ENCODE results near the gene ITGA6. TPM values are rescaled to one million over a fixed set of nuclear protein-coding genes. Genes with fewer than 3 reads are reported as not detected.

ITGA6 gene
- total RNA-seq, 1 experiment from 2014 or later = 75.9 TPM

GRCh38 chr2:172555272-172555521 lies 127.8 kb downstream of the ITGA6 start:
- BruUV-seq (replicated peaks) = no TSS peak
- DNase-seq (ENCODE audit: low read depth, low spot score) (no peak), ATAC-seq (no peak)
- Histone ChIP-seq H3K36me3 (ENCODE audit: control insufficient read depth, insufficient read depth, low read length) (no peaks in the 10 kb centered on the region; the same call in 1 of the 2 replicates), H3K27me3 (ENCODE audit: control insufficient read depth, insufficient read depth, low read length) (no peaks in the 10 kb centered on the region), H3K4me1 (ENCODE audit: control insufficient read depth, insufficient read depth, low read length) (peaks cover 23% of the 10 kb centered on the region), H3K27ac (ENCODE audit: low read length) (peak overlapping the region; percentile 87), H3K4me3 (ENCODE audit: low read depth in 2 of 2, low read length in 2 of 2) (peak overlapping the region; percentile 85 to 91), H3K9me3 (ENCODE audit: control insufficient read depth, insufficient read depth, low read depth, low read length) (no peaks in the 10 kb centered on the region)
- in situ Hi-C loops (cut with HindIII; ENCODE audit: low pct_unique_long_range_greater_than_20kb, low sequenced_read_pairs) (no loop called here), intact Hi-C loops (cut with micrococcal nuclease; ENCODE audit: unreplicated experiment) (no loop called here)
- POLR2A ChIA-PET = no interaction called here
- CTCF ChIA-PET = no interaction called here
- TF ChIP-seq POLR2AphosphoS5 (IDR thresholded peaks at IDR 0.05; ENCODE audit: low read depth, low read length) (no peak), CTCF (IDR thresholded peaks at IDR 0.05) (no peak), REST (IDR thresholded peaks at IDR 0.05; ENCODE audit: insufficient read depth in 1 of 2, low read depth in 2 of 2, low read length in 1 of 2) (no peak), SIN3A (IDR thresholded peaks at IDR 0.05; ENCODE audit: borderline replicate concordance, insufficient read depth, low read depth, low read length) (no peak)

Other genes with a start within 250 kb of the ITGA6 start
- gene PDK1, start 128.5 kb downstream of the ITGA6 start, total RNA-seq (2021; ENCODE audit: unreplicated experiment) = 11.7 TPM